Measurements from ENCODE around the gene C15orf40.
"Not testable (repeated sequence)": the region's sequence is repeated elsewhere in the genome, so short reads cannot be mapped to it uniquely, and the experiment has no call there.

Gene C15orf40

DNA sequence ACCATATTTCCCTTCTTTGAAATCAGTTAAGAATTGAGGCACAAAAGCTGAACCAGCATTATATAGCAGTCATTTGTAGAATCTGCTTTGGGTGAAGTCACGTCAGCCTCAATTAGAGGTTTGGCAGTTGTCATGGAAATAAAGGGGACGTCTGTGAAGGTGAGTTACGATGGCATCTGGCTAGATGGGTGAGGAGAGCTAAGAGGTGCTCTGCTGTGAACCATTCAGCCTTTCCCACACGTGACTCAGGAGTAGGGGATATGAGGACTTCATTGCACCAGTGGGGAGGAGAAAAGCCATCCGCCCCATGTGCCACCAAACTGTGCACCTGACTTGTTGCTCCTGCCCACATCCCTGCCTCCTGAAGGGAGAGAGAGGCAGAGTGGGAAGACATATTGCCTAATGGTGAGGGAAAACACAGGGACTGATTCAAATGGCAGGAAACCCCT lies 2.8 kb upstream of the C15orf40 start:
- Histone ChIP-seq H3K27ac (ENCODE audit: low read length) (no peak overlapping the region), H3K79me2 (ENCODE audit: low read length) (peaks cover 30% of the 10 kb centered on the region), H3K9me3 (ENCODE audit: insufficient read depth, low read length) (no peaks in the 10 kb centered on the region), H3K27me3 (ENCODE audit: low read depth, low read length) (no peaks in the 10 kb centered on the region), H3K4me3 (ENCODE audit: low read length) (no peak overlapping the region), H2AFZ (ENCODE audit: low read depth, low read length) (no peak overlapping the region), H3K4me1 (ENCODE audit: low read length) (peaks cover 20% of the 10 kb centered on the region), H3K9ac (ENCODE audit: low read length) (no peak overlapping the region), H3K4me2 (ENCODE audit: low read length) (no peak overlapping the region), H3K36me3 (replicated peaks; ENCODE audit: low read depth, low read length) (peaks cover 24% of the 10 kb centered on the region), H4K20me1 (ENCODE audit: insufficient read depth, low read length) (peaks cover 4% of the 10 kb centered on the region; the same call in 1 of the 2 replicates)
- TF ChIP-seq EZH2phosphoT487 (IDR thresholded peaks at IDR 0.05; ENCODE audit: low read depth) = no peak
- TF ChIP-seq, protein P1, sequence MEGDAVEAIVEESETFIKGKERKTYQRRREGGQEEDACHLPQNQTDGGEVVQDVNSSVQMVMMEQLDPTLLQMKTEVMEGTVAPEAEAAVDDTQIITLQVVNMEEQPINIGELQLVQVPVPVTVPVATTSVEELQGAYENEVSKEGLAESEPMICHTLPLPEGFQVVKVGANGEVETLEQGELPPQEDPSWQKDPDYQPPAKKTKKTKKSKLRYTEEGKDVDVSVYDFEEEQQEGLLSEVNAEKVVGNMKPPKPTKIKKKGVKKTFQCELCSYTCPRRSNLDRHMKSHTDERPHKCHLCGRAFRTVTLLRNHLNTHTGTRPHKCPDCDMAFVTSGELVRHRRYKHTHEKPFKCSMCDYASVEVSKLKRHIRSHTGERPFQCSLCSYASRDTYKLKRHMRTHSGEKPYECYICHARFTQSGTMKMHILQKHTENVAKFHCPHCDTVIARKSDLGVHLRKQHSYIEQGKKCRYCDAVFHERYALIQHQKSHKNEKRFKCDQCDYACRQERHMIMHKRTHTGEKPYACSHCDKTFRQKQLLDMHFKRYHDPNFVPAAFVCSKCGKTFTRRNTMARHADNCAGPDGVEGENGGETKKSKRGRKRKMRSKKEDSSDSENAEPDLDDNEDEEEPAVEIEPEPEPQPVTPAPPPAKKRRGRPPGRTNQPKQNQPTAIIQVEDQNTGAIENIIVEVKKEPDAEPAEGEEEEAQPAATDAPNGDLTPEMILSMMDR (IDR thresholded peaks at IDR 0.05; ENCODE audit: low read depth, low read length) = no peak

DNA sequence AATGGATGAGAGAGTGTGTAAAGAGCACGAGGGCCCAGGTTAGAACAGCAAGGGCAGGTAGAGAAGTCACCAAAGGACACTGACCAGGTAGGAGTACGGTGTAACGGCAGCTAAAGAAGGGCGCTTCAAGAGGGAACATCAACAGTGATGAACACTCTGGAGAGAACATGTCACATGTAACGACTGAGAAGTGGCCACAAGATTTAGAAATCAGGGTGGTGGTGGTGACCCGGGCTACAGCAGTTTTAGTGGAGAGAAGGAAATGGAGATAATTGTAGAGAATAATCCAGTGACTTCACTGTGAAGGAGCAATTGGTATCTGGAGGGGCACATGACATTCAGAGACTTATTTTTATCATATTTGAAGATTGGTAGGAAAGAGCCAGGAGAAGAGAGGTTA lies 1.2 kb upstream of the C15orf40 start:
- Histone ChIP-seq H3K9me3 (ENCODE audit: insufficient read depth, low read length) (no peaks in the 10 kb centered on the region), H3K9ac (ENCODE audit: low read length) (no peak overlapping the region), H2AFZ (ENCODE audit: low read depth, low read length) (no peak overlapping the region), H3K27me3 (ENCODE audit: low read depth, low read length) (no peaks in the 10 kb centered on the region), H3K4me1 (ENCODE audit: low read length) (peaks cover 20% of the 10 kb centered on the region), H3K4me2 (ENCODE audit: low read length) (peak overlapping the region; percentile 94), H3K36me3 (replicated peaks; ENCODE audit: low read depth, low read length) (peaks cover 23% of the 10 kb centered on the region), H3K4me3 (ENCODE audit: low read length) (peak overlapping the region; percentile 80), H4K20me1 (ENCODE audit: insufficient read depth, low read length) (peaks cover 4% of the 10 kb centered on the region; the same call in 1 of the 2 replicates), H3K27ac (ENCODE audit: low read length) (no peak overlapping the region), H3K79me2 (ENCODE audit: low read length) (peaks cover 30% of the 10 kb centered on the region)
- TF ChIP-seq EZH2phosphoT487 (IDR thresholded peaks at IDR 0.05; ENCODE audit: low read depth) = no peak
- TF ChIP-seq, protein P1 (IDR thresholded peaks at IDR 0.05; ENCODE audit: low read depth, low read length) = no peak

DNA sequence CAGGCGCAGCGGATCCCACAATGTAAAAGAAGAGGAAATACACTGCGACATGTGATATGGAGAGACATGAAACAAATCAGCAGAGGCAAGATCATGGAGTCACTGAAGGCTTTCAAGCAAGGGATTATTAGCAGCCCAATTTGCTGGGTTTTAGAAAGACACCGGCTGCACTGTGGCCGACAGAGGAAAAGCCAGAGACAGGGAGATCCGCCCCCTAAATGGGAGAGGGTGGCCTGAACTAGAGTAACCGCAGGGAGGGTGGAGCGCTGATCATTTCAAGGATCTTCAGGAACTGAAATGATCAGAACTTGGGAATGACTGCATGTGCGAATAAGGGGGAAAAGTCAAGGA lies 612 bp upstream of the C15orf40 start:
- peak overlapping the region; percentile 80 for H3K4me3 ChIP-seq (ENCODE audit: low read length)
- peaks cover 20% of the 10 kb centered on the region for H3K4me1 ChIP-seq (ENCODE audit: low read length)
- H3K79me2 ChIP-seq (ENCODE audit: low read length) = peaks cover 30% of the 10 kb centered on the region
- H3K27ac ChIP-seq (ENCODE audit: low read length) = peak overlapping the region; percentile 48
- peaks cover 4% of the 10 kb centered on the region; the same call in 1 of the 2 replicates for H4K20me1 ChIP-seq (ENCODE audit: insufficient read depth, low read length)
- peaks cover 19% of the 10 kb centered on the region for H3K36me3 ChIP-seq (replicated peaks; ENCODE audit: low read depth, low read length)
- peak overlapping the region; percentile 94 for H3K4me2 ChIP-seq (ENCODE audit: low read length)
- H2AFZ ChIP-seq (ENCODE audit: low read depth, low read length) = peak overlapping the region; percentile 96
- no peaks in the 10 kb centered on the region for H3K27me3 ChIP-seq (ENCODE audit: low read depth, low read length)
- no peak for TF ChIP-seq EZH2phosphoT487 (IDR thresholded peaks at IDR 0.05; ENCODE audit: low read depth)
- TF ChIP-seq, protein P1 (IDR thresholded peaks at IDR 0.05; ENCODE audit: low read depth, low read length) = no peak
- H3K9me3 ChIP-seq (ENCODE audit: insufficient read depth, low read length) = no peaks in the 10 kb centered on the region
- H3K9ac ChIP-seq (ENCODE audit: low read length) = peak overlapping the region; percentile 88

DNA sequence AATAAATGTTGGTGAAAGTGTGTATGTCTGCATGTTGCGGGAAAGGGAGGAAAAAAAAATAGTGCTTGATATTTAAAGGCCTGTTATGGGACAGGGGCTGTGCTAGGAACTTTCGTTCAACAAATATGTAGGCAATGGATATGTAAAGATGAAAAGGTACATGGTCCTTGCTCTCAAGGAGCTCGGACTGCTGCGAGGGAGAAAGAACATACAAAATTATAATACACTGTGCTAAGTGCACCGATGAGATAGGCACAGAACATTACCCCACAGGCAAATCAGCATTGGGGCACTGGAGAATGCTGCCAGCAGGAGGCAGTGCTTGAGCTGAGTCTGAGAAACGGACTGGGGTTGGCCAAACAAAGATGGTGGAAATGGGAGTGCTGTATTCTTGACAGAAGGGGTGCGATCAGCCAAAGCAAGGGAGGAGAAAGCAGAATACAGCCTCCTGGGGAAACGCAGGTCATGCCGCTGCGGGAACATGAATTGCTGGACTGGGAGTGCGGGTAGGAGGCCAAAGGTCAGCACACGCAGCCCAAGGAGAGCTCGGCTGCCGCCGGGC lies 649 bp downstream of the C15orf40 start:
- peak overlapping the region; percentile 39 for H3K27ac ChIP-seq (ENCODE audit: low read length)

DNA sequence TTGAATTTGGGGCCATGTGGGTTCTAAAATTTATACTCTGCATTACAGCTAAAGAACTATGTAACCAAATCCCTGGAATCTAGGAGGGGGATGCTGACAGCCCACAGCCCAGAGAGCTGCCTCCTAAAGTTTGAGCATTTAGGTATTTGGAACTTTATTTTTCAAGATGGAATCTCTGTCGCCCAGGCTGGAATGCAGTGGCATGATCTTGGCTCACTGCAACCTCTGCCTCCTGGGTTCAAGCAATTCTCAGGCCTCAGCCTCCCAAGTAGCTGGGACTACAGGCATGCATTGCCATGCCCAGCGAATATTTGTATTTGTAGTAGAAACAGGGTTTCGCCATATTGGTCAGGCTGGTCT lies 10.8 kb downstream of the C15orf40 start:
- H3K27ac ChIP-seq (ENCODE audit: low read length); H3K4me3 ChIP-seq (ENCODE audit: low read length); H2AFZ ChIP-seq (ENCODE audit: low read depth, low read length); H3K36me3 ChIP-seq (replicated peaks; ENCODE audit: low read depth, low read length); H3K4me2 ChIP-seq (ENCODE audit: low read length); H3K27me3 ChIP-seq (ENCODE audit: low read depth, low read length); H4K20me1 ChIP-seq (ENCODE audit: insufficient read depth, low read length); H3K4me1 ChIP-seq (ENCODE audit: low read length); H3K79me2 ChIP-seq (ENCODE audit: low read length); H3K9me3 ChIP-seq (ENCODE audit: insufficient read depth, low read length); H3K9ac ChIP-seq (ENCODE audit: low read length): not testable (repeated sequence)

More for the DNA sequence above, 649 bp downstream of the C15orf40 start:
- H2AFZ ChIP-seq (ENCODE audit: low read depth, low read length) = no peak overlapping the region
- H3K9me3 ChIP-seq (ENCODE audit: insufficient read depth, low read length) = no peaks in the 10 kb centered on the region
- H3K79me2 ChIP-seq (ENCODE audit: low read length) = peaks cover 30% of the 10 kb centered on the region
- peaks cover 24% of the 10 kb centered on the region for H3K36me3 ChIP-seq (replicated peaks; ENCODE audit: low read depth, low read length)
- H3K4me2 ChIP-seq (ENCODE audit: low read length) = peak overlapping the region; percentile 87
- peaks cover 20% of the 10 kb centered on the region for H3K4me1 ChIP-seq (ENCODE audit: low read length)
- TF ChIP-seq EZH2phosphoT487 (IDR thresholded peaks at IDR 0.05; ENCODE audit: low read depth) = no peak
- TF ChIP-seq, protein P1 (IDR thresholded peaks at IDR 0.05; ENCODE audit: low read depth, low read length) = peak; percentile 95
- H4K20me1 ChIP-seq (ENCODE audit: insufficient read depth, low read length) = peaks cover 4% of the 10 kb centered on the region; the same call in 1 of the 2 replicates
- H3K4me3 ChIP-seq (ENCODE audit: low read length) = peak overlapping the region; percentile 80
- H3K27me3 ChIP-seq (ENCODE audit: low read depth, low read length) = no peaks in the 10 kb centered on the region
- H3K9ac ChIP-seq (ENCODE audit: low read length) = peak overlapping the region; percentile 65
